Umbilical cord (tissue), 1 donor: ENCODE measurements around the gene GSTT2B. TPM values are rescaled to one million over a fixed set of nuclear protein-coding genes. Genes with fewer than 3 reads are reported as not detected.

Experiments
- total RNA-seq: library from RNA; depleted of rRNA; stranded (reverse); fragments of >200 nt; gene quantifications from one replicate; pipeline ENCODE4 v1.2.3, GENCODE V29; 2014; ENCODE audit warnings: low replicate concordance; ENCODE audit not compliant: insufficient read depth

The GSTT2B gene
- total RNA-seq, 1 donor from 2014 or later, result 7.2 TPM

Other genes starting within 250 kb of the GSTT2B start
- 5.3 TPM for gene ZNF70, start 210.1 kb downstream of the GSTT2B start, total RNA-seq
- gene VPREB3, start 206.8 kb downstream of the GSTT2B start, total RNA-seq, result not detected
- gene C22orf15, start 198.2 kb downstream of the GSTT2B start, total RNA-seq, result not detected
- gene CHCHD10, start 193.2 kb downstream of the GSTT2B start, total RNA-seq, result not detected
- gene MMP11, start 188.3 kb downstream of the GSTT2B start, total RNA-seq, result 13.7 TPM
- 8.9 TPM for gene SMARCB1, start 174.2 kb downstream of the GSTT2B start, total RNA-seq
- not detected for gene DERL3, start 122.2 kb downstream of the GSTT2B start, total RNA-seq
- gene SLC2A11, start 103.3 kb downstream of the GSTT2B start, total RNA-seq, result 6.7 TPM
- 202 TPM for gene MIF, start 66.8 kb downstream of the GSTT2B start, total RNA-seq
- gene DDTL, start 5.7 kb upstream of the GSTT2B start, total RNA-seq, result 3.6 TPM
- gene DDT, start 13.2 kb upstream of the GSTT2B start, total RNA-seq, result 21.4 TPM
- gene GSTT2, start 18.9 kb upstream of the GSTT2B start, total RNA-seq, result not detected
- gene GSTT4, start 44.3 kb upstream of the GSTT2B start, total RNA-seq, result not detected
- gene CABIN1, start 50.1 kb upstream of the GSTT2B start, total RNA-seq, result 65.0 TPM
- 12.3 TPM for gene SUSD2, start 220.3 kb upstream of the GSTT2B start, total RNA-seq